ENCODE measurements around the gene USP48. TPM values are rescaled to one million over a fixed set of nuclear protein-coding genes. Genes with fewer than 3 reads are reported as not detected.

USP48 gene
- total RNA-seq, 1 donor from 2014 or later: 86.5 TPM

DNA sequence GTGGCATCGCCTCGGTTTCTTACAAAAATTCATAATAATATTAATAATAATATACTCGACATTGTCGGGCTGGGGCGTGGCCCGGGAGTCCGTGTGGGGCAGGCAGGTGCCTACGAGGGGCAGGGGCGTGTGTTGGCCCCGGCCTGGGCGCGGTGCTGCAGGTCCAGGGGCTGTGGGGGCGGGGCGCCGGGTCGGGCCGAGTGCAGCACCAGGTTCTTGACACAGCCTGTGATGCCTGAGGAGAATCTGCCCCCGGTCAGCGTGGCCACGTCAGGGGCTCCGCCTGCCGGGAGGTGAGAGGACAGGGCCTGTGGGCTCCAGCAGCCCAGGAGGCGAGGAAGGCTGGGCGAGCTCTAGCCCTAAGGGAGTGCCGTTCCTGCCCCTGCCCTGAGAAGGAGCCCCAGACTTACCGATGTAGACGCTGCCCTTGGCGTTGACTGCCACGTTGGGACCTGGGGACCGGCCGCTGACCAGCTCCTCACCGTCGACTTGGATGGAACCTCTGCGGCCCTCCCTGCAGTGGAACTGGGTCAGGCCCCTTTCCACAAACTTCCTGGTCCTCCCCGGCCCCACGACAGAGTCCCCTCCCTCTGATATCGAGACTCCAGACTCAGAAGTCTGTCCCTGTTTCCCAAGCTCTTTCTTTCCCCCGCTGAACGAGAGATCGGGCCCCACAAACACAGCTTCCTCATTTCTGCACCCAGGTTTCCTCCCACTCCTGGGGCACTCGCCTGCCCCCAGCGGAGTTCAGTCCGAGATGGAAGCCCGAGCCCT lies 40.4 kb upstream of the USP48 start:
- TF ChIP-seq CTCF (IDR thresholded peaks at IDR 0.05; ENCODE audit: unreplicated experiment): no peak
- no peaks in the 10 kb centered on the region for H3K27me3 Mint-ChIP-seq (ENCODE audit: low read depth)
- no peak overlapping the region for H3K4me3 Mint-ChIP-seq
- no peaks in the 10 kb centered on the region for H3K9me3 Mint-ChIP-seq
- DNase-seq (ENCODE audit: low spot score in 2 of 2, unreplicated experiment in 2 of 2): no peak
- H3K27ac Mint-ChIP-seq: no peak overlapping the region
- peaks cover 40% of the 10 kb centered on the region for H3K36me3 Mint-ChIP-seq
- no peaks in the 10 kb centered on the region for H3K4me1 Mint-ChIP-seq

DNA sequence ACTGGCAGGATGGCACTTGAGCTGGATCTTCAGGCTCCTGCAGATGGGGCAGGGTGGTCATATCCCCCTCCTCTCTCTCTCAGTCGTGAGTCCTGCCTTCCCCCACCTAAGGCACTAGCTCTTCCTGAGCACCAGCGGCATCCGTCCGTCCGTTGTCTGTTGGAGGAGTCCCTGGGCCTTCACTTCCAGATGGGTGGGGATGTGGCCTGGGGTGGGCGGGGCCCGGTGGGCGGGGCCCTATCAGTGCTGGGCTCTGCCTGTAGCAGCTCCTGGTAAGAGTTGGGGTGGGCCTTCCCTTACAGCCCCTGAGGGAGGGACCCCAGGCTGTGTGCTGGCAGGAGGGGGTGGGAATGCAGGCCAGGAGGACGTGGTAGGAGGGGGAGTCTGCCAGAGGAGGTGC lies 39.4 kb upstream of the USP48 start:
- no peaks in the 10 kb centered on the region for H3K27me3 Mint-ChIP-seq (ENCODE audit: low read depth)
- H3K4me3 Mint-ChIP-seq: no peak overlapping the region
- H3K9me3 Mint-ChIP-seq: no peaks in the 10 kb centered on the region
- TF ChIP-seq CTCF (IDR thresholded peaks at IDR 0.05; ENCODE audit: unreplicated experiment): no peak
- H3K4me1 Mint-ChIP-seq: no peaks in the 10 kb centered on the region
- H3K27ac Mint-ChIP-seq: no peak overlapping the region
- peaks cover 31% of the 10 kb centered on the region for H3K36me3 Mint-ChIP-seq
- no peak for DNase-seq (ENCODE audit: low spot score in 2 of 2, unreplicated experiment in 2 of 2)

DNA sequence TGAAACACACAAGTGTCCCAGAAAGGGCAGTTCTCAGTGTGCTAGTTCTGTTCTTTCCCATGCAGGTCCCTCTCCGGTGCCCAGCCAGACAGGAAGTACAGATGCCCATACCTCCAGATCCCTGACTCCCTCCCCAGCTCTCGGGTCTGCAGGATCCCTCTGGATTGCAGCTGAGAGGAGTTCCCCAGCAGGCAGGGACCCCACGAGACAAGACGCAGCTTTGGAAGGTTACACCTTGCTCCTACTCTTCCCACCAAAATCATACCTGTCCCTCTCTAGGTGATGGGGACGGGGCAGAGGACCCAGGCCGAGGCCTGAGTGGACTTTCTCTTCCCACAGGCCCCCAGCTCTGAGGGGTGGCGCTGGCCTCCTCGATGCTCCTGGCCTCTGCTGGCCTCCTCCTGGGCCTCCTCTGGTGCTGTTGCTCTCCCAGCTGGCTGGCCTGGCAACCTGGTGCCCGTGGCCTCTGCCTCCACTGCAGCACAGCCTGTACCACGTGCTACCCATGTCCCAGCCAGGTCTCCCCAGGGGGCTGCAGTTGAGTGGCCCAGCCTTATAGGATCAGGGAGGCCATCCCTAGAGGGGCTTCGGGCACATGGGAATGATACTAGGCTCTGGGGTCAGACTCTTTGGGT lies 38.6 kb upstream of the USP48 start:
- no peaks in the 10 kb centered on the region for H3K27me3 Mint-ChIP-seq (ENCODE audit: low read depth)
- H3K4me1 Mint-ChIP-seq: no peaks in the 10 kb centered on the region
- peaks cover 28% of the 10 kb centered on the region for H3K36me3 Mint-ChIP-seq
- no peaks in the 10 kb centered on the region for H3K9me3 Mint-ChIP-seq
- no peak overlapping the region for H3K4me3 Mint-ChIP-seq
- no peak overlapping the region for H3K27ac Mint-ChIP-seq
- no peak for DNase-seq (ENCODE audit: low spot score in 2 of 2, unreplicated experiment in 2 of 2)
- TF ChIP-seq CTCF (IDR thresholded peaks at IDR 0.05; ENCODE audit: unreplicated experiment): no peak

DNA sequence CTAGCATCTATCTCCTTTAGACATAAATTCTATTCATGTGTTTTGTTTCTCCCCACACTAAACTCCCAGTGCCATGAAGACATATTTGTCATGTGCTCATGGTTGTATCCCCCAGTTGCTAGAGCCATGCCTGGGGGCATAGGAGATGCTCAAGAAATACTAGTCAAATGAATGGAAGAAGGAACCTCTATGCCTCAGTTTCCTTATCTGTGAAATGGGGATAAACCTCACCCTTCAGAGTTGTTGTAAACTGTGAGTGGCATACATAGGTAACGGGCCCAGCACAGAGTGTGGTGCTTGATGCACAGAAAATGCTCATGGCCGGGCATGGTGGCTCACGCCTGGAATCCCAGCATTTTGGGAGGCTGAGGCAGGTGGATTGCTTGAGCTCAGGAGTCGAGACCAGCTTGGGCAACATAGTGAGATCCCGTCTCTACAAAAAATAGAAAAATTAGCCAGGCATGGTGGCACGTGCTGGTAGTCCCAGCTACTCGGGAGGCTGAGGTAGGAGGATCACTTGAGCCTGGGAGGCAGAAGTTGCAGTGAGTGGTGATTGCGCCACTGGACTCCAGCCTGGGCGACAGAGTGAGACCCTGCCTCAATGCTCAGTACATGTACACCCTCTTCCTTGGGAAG lies 37.8 kb upstream of the USP48 start:
- H3K4me3 Mint-ChIP-seq: no peak overlapping the region
- H3K27ac Mint-ChIP-seq: no peak overlapping the region
- H3K36me3 Mint-ChIP-seq: peaks cover 23% of the 10 kb centered on the region
- DNase-seq (ENCODE audit: low spot score in 2 of 2, unreplicated experiment in 2 of 2): no peak
- H3K9me3 Mint-ChIP-seq: no peaks in the 10 kb centered on the region
- H3K4me1 Mint-ChIP-seq: no peaks in the 10 kb centered on the region
- no peaks in the 10 kb centered on the region for H3K27me3 Mint-ChIP-seq (ENCODE audit: low read depth)
- no peak for TF ChIP-seq CTCF (IDR thresholded peaks at IDR 0.05; ENCODE audit: unreplicated experiment)

- TF ChIP-seq CTCF (IDR thresholded peaks at IDR 0.05; ENCODE audit: unreplicated experiment): no peak
- Mint-ChIP-seq H3K27ac (no peak overlapping the region), H3K4me3 (no peak overlapping the region), H3K27me3 (ENCODE audit: low read depth) (peaks cover 1% of the 10 kb centered on the region), H3K4me1 (no peaks in the 10 kb centered on the region), H3K9me3 (no peaks in the 10 kb centered on the region), H3K36me3 (peaks cover 17% of the 10 kb centered on the region)
- no peak for DNase-seq (ENCODE audit: low spot score in 2 of 2, unreplicated experiment in 2 of 2)
Measured at GRCh38 chr1:21818656-21819055, 35.7 kb upstream of the USP48 start.

Data from mesothelial cell of epicardium (in vitro differentiated cells).